ENCODE measurements around the gene FGD4. TPM values are rescaled to one million over a fixed set of nuclear protein-coding genes. Genes with fewer than 3 reads are reported as not detected.

The FGD4 gene
- total and polyA plus RNA-seq, 9 of the 15 experiments (the other 6 are each of a cell fraction or from before 2014, with no cell fraction given), result 0.05 to 0.51 (median 0.27) TPM

DNA sequence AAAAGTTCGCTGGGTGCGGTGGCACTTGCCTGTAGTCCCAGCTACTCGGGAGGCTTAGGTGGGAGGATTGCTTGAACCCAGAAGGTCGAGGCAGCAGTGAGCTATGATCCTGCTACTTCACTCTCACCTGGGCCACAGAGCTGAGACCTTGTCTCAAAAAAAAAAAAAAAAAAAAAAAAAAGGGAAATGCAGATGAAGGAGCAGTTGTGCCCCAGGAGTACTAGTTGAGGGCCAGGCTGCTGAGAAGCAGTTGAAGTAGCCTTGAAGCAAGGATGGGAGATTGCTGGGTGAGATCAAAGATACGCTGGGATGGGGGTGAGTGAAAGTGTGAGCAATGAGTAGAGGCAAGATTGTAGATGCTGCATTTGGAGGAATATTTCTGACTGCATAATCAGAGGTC is 186.3 kb downstream of the FGD4 start:
- in situ Hi-C loops (cut with MboI), result no loop called here
- intact Hi-C loops (cut with micrococcal nuclease), result no loop called here

DNA sequence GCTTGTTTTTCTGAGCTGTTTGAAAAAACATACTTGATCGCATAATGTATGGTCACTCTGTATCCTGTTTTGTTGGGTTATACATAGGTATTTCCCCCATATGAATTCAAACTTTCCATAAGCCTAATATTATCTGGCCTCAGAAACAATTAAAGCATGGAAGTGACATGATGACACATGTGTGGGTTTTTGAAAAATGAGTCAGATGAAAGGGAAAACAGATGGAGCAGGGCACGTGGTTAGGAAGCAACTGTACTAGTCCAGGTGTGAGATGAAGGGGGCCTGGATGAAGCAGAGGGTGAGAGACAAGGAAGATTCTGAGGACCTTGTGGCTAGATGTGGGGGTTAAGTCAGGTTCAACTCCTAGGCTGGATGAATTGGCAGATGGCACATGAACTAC is 187.0 kb downstream of the FGD4 start:
- CTCF ChIA-PET (ENCODE audit: low intra/inter-chr PET ratio), result no interaction called here
- 25% methylated on average over 2 of the region's 2 CpGs for WGBS (ENCODE audit: insufficient coverage, low coverage, missing lambda C conversion rate)

More for the DNA sequence above, 186.3 kb downstream of the FGD4 start:
- H3K27ac ChIP-seq (ENCODE audit: extremely low read depth, low read depth, low read length), result no peak overlapping the region
- ATAC-seq, result no peak
- H3K9me1 ChIP-seq (ENCODE audit: control insufficient read depth, insufficient read depth, low read length), result no peaks in the 10 kb centered on the region
- H3K4me2 ChIP-seq (ENCODE audit: insufficient read depth, low read length), result no peak overlapping the region
- no peak for FAIRE-seq
- no peak overlapping the region for H2AFZ ChIP-seq (ENCODE audit: low read depth, low read length)
- TF ChIP-seq KAT2B (IDR thresholded peaks at IDR 0.05; ENCODE audit: low read depth, low read length) (no peak), DACH1 (IDR thresholded peaks at IDR 0.05; ENCODE audit: partially characterized antibody) (no peak), KLF13 (tag; IDR thresholded peaks at IDR 0.05; ENCODE audit: borderline replicate concordance, low read depth) (no peak)
- CTCF ChIA-PET (ENCODE audit: low intra/inter-chr PET ratio), result interaction anchor here (0.6 kb wide), 1 partner anchor 62 kb away, joined by 3 read pairs; no protein-coding TSS in a partner anchor
- peaks cover 0 to 12% of the 10 kb centered on the region in 2 experiments; a peak in 3 of 5 replicates for H3K27me3 ChIP-seq (ENCODE audit: control insufficient read depth in 2 of 2, insufficient read depth in 2 of 2, low read length in 2 of 2)
- H4K20me1 ChIP-seq (replicated peaks; ENCODE audit: control insufficient read depth, insufficient read depth, low read length), result no peaks in the 10 kb centered on the region
- H3K4me3 ChIP-seq, result no peak overlapping the region
- H3K36me3 ChIP-seq (ENCODE audit: control insufficient read depth, insufficient read depth, low read length), result no peaks in the 10 kb centered on the region
- POLR2A ChIA-PET, result interaction anchor here (0.6 kb wide), 1 partner anchor 15 kb away, joined by 3 read pairs; no protein-coding TSS in a partner anchor
- 7% methylated on average over 5 of the region's 5 CpGs for WGBS (ENCODE audit: insufficient coverage, low coverage, missing lambda C conversion rate)
- DNase-seq (ENCODE audit: extremely low read depth in 1 of 4, low spot score in 3 of 4), result no peak
- H3K4me1 ChIP-seq (replicated peaks in 1 of 2; ENCODE audit: control insufficient read depth in 2 of 2, insufficient read depth in 2 of 2, low read length in 2 of 2), result no peaks in the 10 kb centered on the region
- no peak overlapping the region for H3K9ac ChIP-seq (ENCODE audit: insufficient read depth in 1 of 2, low read depth in 2 of 2, low read length in 2 of 2)
- no peaks in the 10 kb centered on the region for H3K79me2 ChIP-seq (ENCODE audit: control insufficient read depth, insufficient read depth, low read length)
- H3K9me3 ChIP-seq (replicated peaks; ENCODE audit: control insufficient read depth, insufficient read depth, low read depth, low read length), result no peaks in the 10 kb centered on the region
- BruUV-seq (replicated peaks), result no TSS peak

More for the DNA sequence above, 187.0 kb downstream of the FGD4 start:
- Histone ChIP-seq H4K20me1 (replicated peaks; ENCODE audit: control insufficient read depth, insufficient read depth, low read length) (no peaks in the 10 kb centered on the region), H3K27me3 (ENCODE audit: control insufficient read depth in 2 of 2, insufficient read depth in 2 of 2, low read length in 2 of 2) (peaks cover 0 to 12% of the 10 kb centered on the region in 2 experiments; a peak in 3 of 5 replicates), H3K27ac (ENCODE audit: extremely low read depth, low read depth, low read length) (no peak overlapping the region), H3K9ac (ENCODE audit: insufficient read depth in 1 of 2, low read depth in 2 of 2, low read length in 2 of 2) (no peak overlapping the region), H3K4me1 (replicated peaks in 1 of 2; ENCODE audit: control insufficient read depth in 2 of 2, insufficient read depth in 2 of 2, low read length in 2 of 2) (no peaks in the 10 kb centered on the region), H3K4me2 (ENCODE audit: insufficient read depth, low read length) (no peak overlapping the region), H3K36me3 (ENCODE audit: control insufficient read depth, insufficient read depth, low read length) (no peaks in the 10 kb centered on the region), H2AFZ (ENCODE audit: low read depth, low read length) (no peak overlapping the region), H3K9me3 (replicated peaks; ENCODE audit: control insufficient read depth, insufficient read depth, low read depth, low read length) (no peaks in the 10 kb centered on the region), H3K9me1 (ENCODE audit: control insufficient read depth, insufficient read depth, low read length) (no peaks in the 10 kb centered on the region), H3K79me2 (ENCODE audit: control insufficient read depth, insufficient read depth, low read length) (no peaks in the 10 kb centered on the region), H3K4me3 (no peak overlapping the region)
- ATAC-seq, result no peak
- intact Hi-C loops (cut with micrococcal nuclease), result no loop called here
- POLR2A ChIA-PET, result no interaction called here
- no peak for TF ChIP-seq ZFP36 (IDR thresholded peaks at IDR 0.05; ENCODE audit: low read depth, low read length, partially characterized antibody)
- TF ChIP-seq, protein P1, sequence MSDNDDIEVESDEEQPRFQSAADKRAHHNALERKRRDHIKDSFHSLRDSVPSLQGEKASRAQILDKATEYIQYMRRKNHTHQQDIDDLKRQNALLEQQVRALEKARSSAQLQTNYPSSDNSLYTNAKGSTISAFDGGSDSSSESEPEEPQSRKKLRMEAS (CRISPR knock-in tag; IDR thresholded peaks at IDR 0.05), result peak; percentile 19; the same call in 1 of the 2 replicates
- BruUV-seq (replicated peaks), result no TSS peak
- no peak for FAIRE-seq
- DNase-seq (ENCODE audit: extremely low read depth in 1 of 4, low spot score in 3 of 4), result no peak
- in situ Hi-C loops (cut with MboI), result no loop called here

Data from K562 (cell line).